CD4-positive, alpha-beta memory T cell (primary cell): Measurements from ENCODE around the gene RPRD1A. TPM values are rescaled to one million over a fixed set of nuclear protein-coding genes. Genes with fewer than 3 reads are reported as not detected.
"Not testable (repeated sequence)": the region's sequence is repeated elsewhere in the genome, so short reads cannot be mapped to it uniquely, and the experiment has no call there.

Experiments
- CTCF ChIA-PET: fragments of 350-600 bp; sonication (Branson Sonifier 250); formaldehyde crosslinking; loops from one replicate; lab custom pipeline; 2021; ENCODE audit warnings: inconsistent platforms; ENCODE audit not compliant: partially characterized antibody; lab: Charles Lee
- POLR2A ChIA-PET: fragments of 350-600 bp; sonication (Branson Sonifier 250); formaldehyde crosslinking; loops from one replicate; lab custom pipeline; 2021; ENCODE audit not compliant: partially characterized antibody; lab: Charles Lee
- DNase-seq, 5 donors: peaks; one replicate each; pipeline versions ENCODE4 v3.0.0 to v3.0.0-alpha.2; 2020 to 2022; ENCODE audit warnings: mixed read lengths in 1 of 5
- H3K27ac ChIP-seq: one replicate; pipeline ENCODE4 v1.7.0; 2013; ENCODE audit warnings: low read depth, low read length
- H3K27me3 ChIP-seq: 2 replicates; pipeline ENCODE4 v1.7.0; 2013; ENCODE audit warnings: mild to moderate bottlenecking, low read length, moderate library complexity; ENCODE audit not compliant: insufficient read depth
- H3K36me3 ChIP-seq: 2 replicates; pipeline ENCODE4 v1.7.0; 2013; ENCODE audit warnings: mild to moderate bottlenecking, low read length, moderate library complexity; ENCODE audit not compliant: insufficient read depth
- H3K4me1 ChIP-seq: 2 replicates; pipeline ENCODE4 v1.7.0; 2013; ENCODE audit warnings: mild to moderate bottlenecking, low read length, moderate library complexity; ENCODE audit not compliant: insufficient read depth
- H3K4me3 ChIP-seq, 2 donors: one replicate each; pipeline ENCODE4 v1.7.0; 2013; ENCODE audit warnings: low read length in 2 of 2, mild to moderate bottlenecking in 1 of 2
- H3K9me3 ChIP-seq, 2 donors: one replicate each; pipeline ENCODE4 v1.7.0; 2013; ENCODE audit warnings: low read length in 2 of 2, control low read depth in 1 of 2; ENCODE audit not compliant: control insufficient read depth in 1 of 2
- H3K27ac Mint-ChIP-seq, 7 donors: one replicate each; pipeline ENCODE4 v1.8.0; 2020 to 2021; ENCODE audit warnings: mixed read lengths in 7 of 7, mild to moderate bottlenecking in 6 of 7, inconsistent platforms in 3 of 7, moderate library complexity in 3 of 7
- H3K27me3 Mint-ChIP-seq, 2 donors: one replicate each; pipeline ENCODE4 v1.8.0; 2020 to 2021; ENCODE audit warnings: mixed read lengths in 2 of 2
- H3K36me3 Mint-ChIP-seq, 2 donors: one replicate each; pipeline ENCODE4 v1.8.0; 2020 to 2021; ENCODE audit warnings: mixed read lengths in 2 of 2, inconsistent platforms in 1 of 2, mild to moderate bottlenecking in 1 of 2
- H3K4me1 Mint-ChIP-seq, 4 donors: one replicate each; pipeline ENCODE4 v1.8.0; 2020 to 2021; ENCODE audit warnings: mixed read lengths in 4 of 4, mild to moderate bottlenecking in 1 of 4
- H3K4me3 Mint-ChIP-seq, 8 donors: one replicate each; pipeline ENCODE4 v1.8.0; 2020 to 2021; ENCODE audit warnings: mixed read lengths in 8 of 8, mild to moderate bottlenecking in 7 of 8, moderate library complexity in 6 of 8, inconsistent platforms in 3 of 8
- H3K9me3 Mint-ChIP-seq, 8 donors: one replicate each; pipeline ENCODE4 v1.8.0; 2020 to 2021; ENCODE audit warnings: mixed read lengths in 8 of 8, mild to moderate bottlenecking in 5 of 8, inconsistent platforms in 3 of 8, moderate library complexity in 1 of 8
- intact Hi-C: fragments of 100-400 bp; cut with micrococcal nuclease; formaldehyde crosslinking; loops from one replicate; pipeline ENCODE4 v1.15.1; 2023
- polyA plus RNA-seq, 2 donors: library from polyadenylated mRNA; unstranded; fragments of 300-500 nt; fragmentation: Illumina TruSeq; gene quantifications; one replicate each; pipeline ENCODE4 v1.2.3, GENCODE V29; 2021
- total RNA-seq, 2 experiments: library from RNA; stranded (reverse); gene quantifications; one replicate each; pipeline ENCODE4 v1.2.3, GENCODE V29; 2021

Gene RPRD1A
- total and polyA plus RNA-seq, 4 experiments from 2014 or later, result 6.1 to 42.3 (median 26.5) TPM

GRCh38 chr18:36095936-36096519 lies 28.7 kb upstream of the RPRD1A start:
- CTCF ChIA-PET, result interaction anchor here (0.8 to 4.9 kb wide), 14 partner anchors 10 to 712 kb away, joined by 3 to 108 read pairs (median 3); no protein-coding TSS in a partner anchor
- H3K36me3 Mint-ChIP-seq, result no peaks in the 10 kb centered on the region
- H3K9me3 Mint-ChIP-seq, result no peaks in the 10 kb centered on the region
- H3K4me1 Mint-ChIP-seq, result peaks cover 9 to 13% (median 11%) of the 10 kb centered on the region in 4 donors
- Histone ChIP-seq H3K4me3 (no peak overlapping the region), H3K36me3 (no peaks in the 10 kb centered on the region), H3K27me3 (no peaks in the 10 kb centered on the region), H3K27ac (no peak overlapping the region), H3K9me3 (no peaks in the 10 kb centered on the region), H3K4me1 (no peaks in the 10 kb centered on the region)
- no peak overlapping the region for H3K4me3 Mint-ChIP-seq
- intact Hi-C loops, result loop anchor here (1.0 kb wide), 3 partner anchors 79 to 713 kb away; no protein-coding TSS in a partner anchor
- no peak overlapping the region for H3K27ac Mint-ChIP-seq
- DNase-seq, result peak in 4 of 5 donors; percentile 42 to 47 (median 44)
- POLR2A ChIA-PET, result interaction anchor here (0.8 kb wide), 1 partner anchor 33 kb away, joined by 4 read pairs; the partner anchor contains the start of gene SLC39A6
- H3K27me3 Mint-ChIP-seq, result peaks cover 2 to 5% of the 10 kb centered on the region in 2 donors

- Histone ChIP-seq H3K4me3 (no peak overlapping the region), H3K27me3 (no peaks in the 10 kb centered on the region), H3K9me3 (no peaks in the 10 kb centered on the region), H3K27ac (no peak overlapping the region), H3K4me1 (no peaks in the 10 kb centered on the region), H3K36me3 (no peaks in the 10 kb centered on the region)
- CTCF ChIA-PET, result interaction anchor here (0.8 to 4.9 kb wide), 12 partner anchors 8 to 197 kb away, joined by 3 to 108 read pairs (median 4); partner anchors contain the start of gene SLC39A6
- Mint-ChIP-seq H3K27ac (peak overlapping the region in 1 of 7 donors; percentile 4), H3K4me3 (no peak overlapping the region), H3K4me1 (peaks cover 9 to 13% (median 11%) of the 10 kb centered on the region in 4 donors), H3K9me3 (no peaks in the 10 kb centered on the region), H3K27me3 (peaks cover 0 to 2% of the 10 kb centered on the region in 2 donors), H3K36me3 (no peaks in the 10 kb centered on the region)
- POLR2A ChIA-PET, result no interaction called here
- intact Hi-C loops, result no loop called here
- no peak for DNase-seq
These were observed 27.1 kb upstream of the RPRD1A start for GRCh38 chr18:36094431-36094830.

- H3K36me3 Mint-ChIP-seq, H3K4me3 Mint-ChIP-seq, H3K9me3 Mint-ChIP-seq, H3K27me3 Mint-ChIP-seq, DNase-seq, H3K27ac ChIP-seq, H3K36me3 ChIP-seq, H3K4me1 ChIP-seq, H3K27me3 ChIP-seq, intact Hi-C loops, H3K9me3 ChIP-seq, POLR2A ChIA-PET, H3K4me3 ChIP-seq: not testable (repeated sequence)
- H3K4me1 Mint-ChIP-seq, result peaks cover 9 to 13% (median 11%) of the 10 kb centered on the region in 4 donors
- H3K27ac Mint-ChIP-seq, result peak overlapping the region in 3 of 7 donors; percentile 59 to 72 (median 60)
- CTCF ChIA-PET, result interaction anchor here (4.9 kb wide), 1 partner anchor 192 kb away, joined by 108 read pairs; no protein-coding TSS in a partner anchor
These were observed 24.8 kb upstream of the RPRD1A start for GRCh38 chr18:36092116-36092515.

- Histone ChIP-seq H3K27ac (no peak overlapping the region), H3K36me3 (no peaks in the 10 kb centered on the region), H3K4me1 (no peaks in the 10 kb centered on the region), H3K9me3 (no peaks in the 10 kb centered on the region), H3K4me3 (no peak overlapping the region), H3K27me3 (no peaks in the 10 kb centered on the region)
- no peak overlapping the region for H3K4me3 Mint-ChIP-seq
- no peak for DNase-seq
- H3K36me3 Mint-ChIP-seq, result no peaks in the 10 kb centered on the region
- H3K4me1 Mint-ChIP-seq, result peaks cover 9 to 13% (median 11%) of the 10 kb centered on the region in 4 donors
- H3K27ac Mint-ChIP-seq, result peak overlapping the region in 1 of 7 donors; percentile 46
- ChIA-PET CTCF (no interaction called here), POLR2A (no interaction called here)
- intact Hi-C loops, result no loop called here
- peaks cover 0 to 3% (median 0%) of the 10 kb centered on the region in 8 donors for H3K9me3 Mint-ChIP-seq
- no peaks in the 10 kb centered on the region for H3K27me3 Mint-ChIP-seq
These were observed 21.6 kb upstream of the RPRD1A start for GRCh38 chr18:36089001-36089400.

GRCh38 chr18:36088256-36088655 lies 20.9 kb upstream of the RPRD1A start:
- ChIA-PET CTCF (no interaction called here), POLR2A (no interaction called here)
- Mint-ChIP-seq H3K27me3 (no peaks in the 10 kb centered on the region), H3K4me1 (peaks cover 7 to 10% (median 8%) of the 10 kb centered on the region in 4 donors), H3K27ac (no peak overlapping the region), H3K9me3 (peaks cover 0 to 3% (median 0%) of the 10 kb centered on the region in 8 donors), H3K4me3 (no peak overlapping the region), H3K36me3 (no peaks in the 10 kb centered on the region)
- no peaks in the 10 kb centered on the region for H3K27me3 ChIP-seq
- intact Hi-C loops, result no loop called here
- no peak overlapping the region for H3K27ac ChIP-seq
- H3K36me3 ChIP-seq, result no peaks in the 10 kb centered on the region
- DNase-seq, result no peak
- H3K9me3 ChIP-seq, result no peaks in the 10 kb centered on the region
- no peak overlapping the region for H3K4me3 ChIP-seq
- no peaks in the 10 kb centered on the region for H3K4me1 ChIP-seq

GRCh38 chr18:36086186-36086585 lies 18.8 kb upstream of the RPRD1A start:
- Mint-ChIP-seq H3K4me3 (no peak overlapping the region), H3K27ac (no peak overlapping the region), H3K36me3 (peaks cover 0 to 1% of the 10 kb centered on the region in 2 donors), H3K4me1 (no peaks in the 10 kb centered on the region), H3K27me3 (peaks cover 2% of the 10 kb centered on the region in 2 donors), H3K9me3 (peaks cover 4 to 7% (median 5%) of the 10 kb centered on the region in 8 donors)
- ChIA-PET POLR2A (interaction anchor here (1.0 kb wide), 1 partner anchor 19 kb away, joined by 3 read pairs; the partner anchor contains the start of gene RPRD1A), CTCF (interaction anchor here (0.8 to 1.6 kb wide), 4 partner anchors 9 to 197 kb away, joined by 3 to 8 read pairs (median 3); no protein-coding TSS in a partner anchor)
- no peak overlapping the region for H3K4me3 ChIP-seq
- H3K9me3 ChIP-seq, result peaks cover 0 to 5% of the 10 kb centered on the region in 2 donors
- H3K36me3 ChIP-seq, result no peaks in the 10 kb centered on the region
- no peaks in the 10 kb centered on the region for H3K27me3 ChIP-seq
- H3K4me1 ChIP-seq, result no peaks in the 10 kb centered on the region
- H3K27ac ChIP-seq, result no peak overlapping the region
- intact Hi-C loops, result no loop called here
- DNase-seq, result no peak

GRCh38 chr18:36085195-36085594 lies 17.8 kb upstream of the RPRD1A start:
- Mint-ChIP-seq H3K4me1 (no peaks in the 10 kb centered on the region), H3K9me3 (peaks cover 4 to 17% (median 14%) of the 10 kb centered on the region in 8 donors), H3K27me3 (peaks cover 2% of the 10 kb centered on the region in 2 donors), H3K36me3 (peaks cover 4 to 5% of the 10 kb centered on the region in 2 donors), H3K4me3 (no peak overlapping the region), H3K27ac (no peak overlapping the region)
- Histone ChIP-seq H3K4me3 (no peak overlapping the region), H3K4me1 (no peaks in the 10 kb centered on the region), H3K27ac (no peak overlapping the region), H3K36me3 (no peaks in the 10 kb centered on the region), H3K27me3 (no peaks in the 10 kb centered on the region), H3K9me3 (peaks cover 0 to 7% of the 10 kb centered on the region in 2 donors)
- ChIA-PET CTCF (interaction anchor here (0.6 to 1.6 kb wide), 4 partner anchors 10 to 344 kb away, joined by 3 to 8 read pairs (median 4); no protein-coding TSS in a partner anchor), POLR2A (interaction anchor here (0.5 kb wide), 1 partner anchor 179 kb away, joined by 3 read pairs; no protein-coding TSS in a partner anchor)
- DNase-seq, result no peak
- intact Hi-C loops, result no loop called here
